ENCODE measurements around the gene PRICKLE4. TPM values are rescaled to one million over a fixed set of nuclear protein-coding genes. Genes with fewer than 3 reads are reported as not detected.

The PRICKLE4 gene
- total RNA-seq, 1 experiment from 2014 or later, result 2.9 TPM

- peak; percentile 82 for ATAC-seq
- TF ChIP-seq ELF1 (IDR thresholded peaks at IDR 0.05; ENCODE audit: borderline replicate concordance, low read depth) (no peak), ZBTB33 (IDR thresholded peaks at IDR 0.05; ENCODE audit: extremely low read depth, insufficient replicate concordance, low read length) (no peak), CEBPB (IDR thresholded peaks at IDR 0.05; ENCODE audit: low read depth) (no peak), MAX (IDR thresholded peaks at IDR 0.05) (no peak), CBX3 (IDR thresholded peaks at IDR 0.05; ENCODE audit: low read depth) (no peak), REST (IDR thresholded peaks at IDR 0.05; ENCODE audit: low read depth) (no peak), SIN3A (IDR thresholded peaks at IDR 0.05; ENCODE audit: low read depth) (no peak), RAD21 (IDR thresholded peaks at IDR 0.05; ENCODE audit: low read depth) (no peak), SRF (IDR thresholded peaks at IDR 0.05; ENCODE audit: low read depth) (no peak), ZNF274 (IDR thresholded peaks at IDR 0.05; ENCODE audit: low read depth, low read length) (no peak), ATF3 (IDR thresholded peaks at IDR 0.05) (no peak), JUND (IDR thresholded peaks at IDR 0.05) (no peak), SP1 (IDR thresholded peaks at IDR 0.05; ENCODE audit: low read depth) (no peak), EGR1 (IDR thresholded peaks at IDR 0.05; ENCODE audit: low read depth) (no peak), TCF7L2 (IDR thresholded peaks at IDR 0.05; ENCODE audit: borderline replicate concordance, extremely low read depth, insufficient read depth, insufficient read length) (no peak), CTCF (IDR thresholded peaks at IDR 0.05 in 2 of 3, conservative IDR thresholded peaks at IDR 0.05 in 1 of 3; ENCODE audit: borderline replicate concordance in 1 of 3, insufficient read depth in 1 of 3, low read depth in 2 of 3, low read length in 2 of 3) (peak in 2 of 3 experiments; percentile 67 to 80; a peak in 4 of 6 replicates), EZH2 (IDR thresholded peaks at IDR 0.05) (no peak), EZH2phosphoT487 (IDR thresholded peaks at IDR 0.05; ENCODE audit: borderline replicate concordance) (no peak)
Observed at GRCh38 chr6:41787219-41787917, 6.8 kb downstream of the PRICKLE4 start, which contains the start of gene TOMM6. Gene TOMM6 (plus strand): TSS chr6:41787694. CDS start chr6:41787698, 4 bp downstream.

More at GRCh38 chr6:41787219-41787917, 6.8 kb downstream of the PRICKLE4 start, which contains the start of gene TOMM6:
- BruUV-seq (replicated peaks), result no TSS peak
- peaks cover 30% of the 10 kb centered on the region for H3K79me2 ChIP-seq (ENCODE audit: insufficient read depth, low read length)
- peak within 1 kb of the TSS; percentile 87 for H3K4me2 ChIP-seq (ENCODE audit: low read length)
- peak within 1 kb of the TSS; percentile 67 to 98 for H3K4me3 ChIP-seq (replicated peaks in 1 of 2; ENCODE audit: low read depth in 1 of 2, low read length in 2 of 2)
- H3K4me1 ChIP-seq (ENCODE audit: control insufficient read depth in 1 of 2, insufficient read depth in 2 of 2, low read length in 2 of 2), result peaks cover 5 to 16% of the 10 kb centered on the region in 2 experiments; a peak in 2 of 4 replicates
- RAD21 ChIA-PET (ENCODE audit: low non-redundant PET in 1 of 2, low total read pairs in 2 of 2, uncharacterized antibody in 2 of 2, unreplicated experiment in 2 of 2), result interaction anchor here in 1 of 2 experiments (0.6 to 0.9 kb wide), 2 partner anchors 134 to 248 kb away, joined by 3 read pairs; partner anchors contain the start of genes BYSL and MED20
- no peak within 1 kb of the TSS for H2AFZ ChIP-seq (ENCODE audit: low read depth, low read length, poor library complexity, severe bottlenecking)
- CTCF ChIA-PET, result interaction anchor here (0.6 to 3.3 kb wide), 17 partner anchors 9 to 1111 kb away, joined by 3 to 31 read pairs (median 4); partner anchors contain the start of genes BYSL, CCND3, MED20 and TAF8
- no peaks in the 10 kb centered on the region for H3K27me3 ChIP-seq (ENCODE audit: insufficient read depth, low read length)
- peak within 1 kb of the TSS; percentile 98 for H3K9ac ChIP-seq (ENCODE audit: low read length)
- H3K9me3 ChIP-seq (ENCODE audit: control insufficient read depth in 1 of 2, insufficient read depth in 1 of 2, low read depth in 1 of 2, low read length in 2 of 2), result no peaks in the 10 kb centered on the region
- POLR2A ChIA-PET, result interaction anchor here (0.7 to 2.6 kb wide), 4 partner anchors 17 to 263 kb away, joined by 4 to 10 read pairs (median 6); partner anchors contain the start of genes BYSL, MED20 and TAF8
- no peaks in the 10 kb centered on the region for H4K20me1 ChIP-seq (ENCODE audit: insufficient read depth)
- H3K27ac ChIP-seq (ENCODE audit: low read depth, low read length), result peak within 1 kb of the TSS; percentile 84
- H3K36me3 ChIP-seq (ENCODE audit: control insufficient read depth in 1 of 2, insufficient read depth in 2 of 2, low read length in 2 of 2), result peaks cover 22 to 26% of the 10 kb centered on the region in 2 experiments
- peak; percentile 88 for DNase-seq (ENCODE audit: low read depth, low spot score)
- no peaks in the 10 kb centered on the region for H3K9me2 ChIP-seq (ENCODE audit: insufficient read depth)
- intact Hi-C loops (cut with micrococcal nuclease), result loop anchor here (1.0 to 10.0 kb wide), 4 partner anchors 134 to 427 kb away; partner anchors contain the start of genes BYSL, MED20 and MRPS10

Measured in HCT116 (cell line).